PC-3 (cell line): Measurements from ENCODE around the gene PTPRN2. TPM values are rescaled to one million over a fixed set of nuclear protein-coding genes. Genes with fewer than 3 reads are reported as not detected.

Experiments used
- ATAC-seq: fragments of 200-7000 bp; cut with Tn5 transposase; 2 replicates; pipeline ENCODE4 v1.9.1; 2020; ENCODE audit warnings: mild to moderate bottlenecking, moderate library complexity
- BruUV-seq: library from RNA; stranded (reverse); fragments of 400-500 nt; replicated peaks from 2 replicates; lab custom pipeline; 2021; lab: Mats Ljungman, UMichigan
- CTCF ChIA-PET: fragments of 300-600 bp; sonication (Branson Sonifier 250); formaldehyde crosslinking; loops from one replicate; lab custom pipeline; 2022; ENCODE audit warnings: antibody characterized with exemption; lab: Charles Lee
- POLR2A ChIA-PET: fragments of 300-600 bp; sonication (Branson Sonifier 250); formaldehyde crosslinking; loops from one replicate; lab custom pipeline; 2022; ENCODE audit warnings: antibody characterized with exemption; ENCODE audit not compliant: unreplicated experiment; lab: Charles Lee
- DNase-seq: peaks from one replicate; pipeline ENCODE4 v3.0.0-alpha.2; 2015
- H2AFZ ChIP-seq: fragments of 300-600 bp; sonication (generic); 2 replicates; pipeline ENCODE4 v1.6.0; 2016; ENCODE audit warnings: antibody characterized with exemption, low read length
- H3F3A ChIP-seq: fragments of 300-600 bp; sonication (generic); one replicate; pipeline ENCODE4 v1.6.0; 2017; ENCODE audit warnings: antibody characterized with exemption, low read length, control low read depth, mild to moderate bottlenecking; ENCODE audit not compliant: unreplicated experiment
- H3K27ac ChIP-seq: fragments of 300-600 bp; sonication (generic); 2 replicates; pipeline ENCODE4 v1.5.1; 2016; ENCODE audit warnings: mild to moderate bottlenecking, low read length
- H3K27me3 ChIP-seq: fragments of 300-600 bp; sonication (generic); 2 replicates; pipeline ENCODE4 v1.6.1; 2016; ENCODE audit warnings: low read length, mixed read lengths
- H3K36me3 ChIP-seq: fragments of 300-600 bp; sonication (generic); 2 replicates; pipeline ENCODE4 v1.6.1; 2016; ENCODE audit warnings: low read depth, mixed run types, low read length, mixed read lengths
- H3K4me1 ChIP-seq: fragments of 300-600 bp; sonication (generic); 2 replicates; pipeline ENCODE4 v1.5.1; 2016; ENCODE audit warnings: low read length; ENCODE audit not compliant: insufficient read depth
- H3K4me2 ChIP-seq: fragments of 300-600 bp; sonication (generic); 2 replicates; pipeline ENCODE4 v1.6.0; 2016; ENCODE audit warnings: low read length
- H3K4me3 ChIP-seq: fragments of 300-600 bp; sonication (generic); 2 replicates; pipeline ENCODE4 v1.5.1; 2016; ENCODE audit warnings: mild to moderate bottlenecking, low read length, mixed read lengths
- H3K79me2 ChIP-seq: fragments of 300-600 bp; sonication (generic); 2 replicates; pipeline ENCODE4 v1.6.1; 2017; ENCODE audit warnings: low read length, mixed read lengths
- H3K9ac ChIP-seq: fragments of 300-600 bp; sonication (generic); 2 replicates; pipeline ENCODE4 v1.6.0; 2016; ENCODE audit warnings: mild to moderate bottlenecking, low read length
- H3K9me2 ChIP-seq: fragments of 300-600 bp; sonication (generic); replicated peaks from 2 replicates; pipeline ENCODE4 v1.6.1; 2016; ENCODE audit warnings: mixed run types, low read length, mixed read lengths
- H3K9me3 ChIP-seq: fragments of 300-600 bp; sonication (generic); 2 replicates; pipeline ENCODE4 v1.6.1; 2016; ENCODE audit warnings: low read length, mixed read lengths
- H4K20me1 ChIP-seq: fragments of 300-600 bp; sonication (generic); 2 replicates; pipeline ENCODE4 v1.6.1; 2016; ENCODE audit warnings: low read length, mixed read lengths
- EZH2 ChIP-seq: fragments of 300-600 bp; sonication (generic); IDR thresholded peaks from one replicate; pipeline ENCODE4 v1.6.1; 2017; ENCODE audit warnings: antibody characterized with exemption, mild to moderate bottlenecking, low read length; ENCODE audit not compliant: unreplicated experiment
- EZH2phosphoT487 ChIP-seq: fragments of 300-600 bp; sonication (generic); IDR thresholded peaks from 2 replicates; pipeline ENCODE4 v1.6.1; 2018; ENCODE audit warnings: mild to moderate bottlenecking, antibody characterized with exemption, low read length, borderline replicate concordance
- intact Hi-C: fragments of 100-400 bp; cut with micrococcal nuclease; formaldehyde crosslinking; loops from 2 replicates; pipeline ENCODE4 v1.9.0; 2023
- total RNA-seq: library from RNA; depleted of rRNA; stranded (reverse); fragments of >200 nt; gene quantifications from 2 replicates; pipeline ENCODE4 v1.2.3, GENCODE V29; 2014
- TF ChIP-seq, protein P1 (sequence below): fragments of 300-600 bp; sonication (generic); conservative IDR thresholded peaks from 2 replicates; pipeline ENCODE4 v1.5.1; 2017; ENCODE audit warnings: antibody characterized with exemption, low read depth, mild to moderate bottlenecking, low read length

Gene PTPRN2
- total RNA-seq, 1 experiment from 2014 or later = 3.2 TPM

DNA sequence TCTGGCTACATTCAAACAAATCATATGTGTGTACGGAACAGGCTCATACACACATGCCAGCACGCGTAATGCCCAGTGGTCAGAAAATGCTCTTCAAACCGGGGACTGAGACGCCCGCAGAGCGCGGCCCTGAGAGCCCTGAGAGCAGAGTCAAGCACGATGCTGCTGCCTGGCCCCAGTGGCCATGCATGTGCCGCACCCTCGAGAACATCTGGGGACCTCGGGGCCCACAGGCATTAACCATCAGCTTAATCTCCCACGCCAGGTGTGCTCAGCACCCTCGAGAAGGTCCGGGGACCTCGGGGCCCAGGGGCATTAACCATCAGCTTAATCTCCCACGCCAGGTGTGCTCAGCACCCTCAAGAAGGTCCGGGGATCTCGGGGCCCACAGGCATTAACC is 163.1 kb downstream of the PTPRN2 start:
- Histone ChIP-seq H3K9me2 (no peaks in the 10 kb centered on the region), H3K36me3 (no peaks in the 10 kb centered on the region), H3K9me3 (no peaks in the 10 kb centered on the region), H3K79me2 (no peaks in the 10 kb centered on the region), H3K4me1 (no peaks in the 10 kb centered on the region), H3F3A (no peaks in the 10 kb centered on the region), H3K9ac (no peak overlapping the region), H3K4me3 (no peak overlapping the region), H3K4me2 (no peak overlapping the region), H4K20me1 (no peaks in the 10 kb centered on the region), H3K27me3 (peaks cover 36% of the 10 kb centered on the region), H3K27ac (no peak overlapping the region), H2AFZ (no peak overlapping the region)
- ChIA-PET POLR2A (no interaction called here), CTCF (no interaction called here)
- DNase-seq (no peak), ATAC-seq (no peak)
- TF ChIP-seq EZH2phosphoT487 = no peak
- TF ChIP-seq EZH2 = no peak
- TF ChIP-seq, protein P1, sequence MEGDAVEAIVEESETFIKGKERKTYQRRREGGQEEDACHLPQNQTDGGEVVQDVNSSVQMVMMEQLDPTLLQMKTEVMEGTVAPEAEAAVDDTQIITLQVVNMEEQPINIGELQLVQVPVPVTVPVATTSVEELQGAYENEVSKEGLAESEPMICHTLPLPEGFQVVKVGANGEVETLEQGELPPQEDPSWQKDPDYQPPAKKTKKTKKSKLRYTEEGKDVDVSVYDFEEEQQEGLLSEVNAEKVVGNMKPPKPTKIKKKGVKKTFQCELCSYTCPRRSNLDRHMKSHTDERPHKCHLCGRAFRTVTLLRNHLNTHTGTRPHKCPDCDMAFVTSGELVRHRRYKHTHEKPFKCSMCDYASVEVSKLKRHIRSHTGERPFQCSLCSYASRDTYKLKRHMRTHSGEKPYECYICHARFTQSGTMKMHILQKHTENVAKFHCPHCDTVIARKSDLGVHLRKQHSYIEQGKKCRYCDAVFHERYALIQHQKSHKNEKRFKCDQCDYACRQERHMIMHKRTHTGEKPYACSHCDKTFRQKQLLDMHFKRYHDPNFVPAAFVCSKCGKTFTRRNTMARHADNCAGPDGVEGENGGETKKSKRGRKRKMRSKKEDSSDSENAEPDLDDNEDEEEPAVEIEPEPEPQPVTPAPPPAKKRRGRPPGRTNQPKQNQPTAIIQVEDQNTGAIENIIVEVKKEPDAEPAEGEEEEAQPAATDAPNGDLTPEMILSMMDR = no peak
- intact Hi-C loops = no loop called here
- no TSS peak for BruUV-seq

DNA sequence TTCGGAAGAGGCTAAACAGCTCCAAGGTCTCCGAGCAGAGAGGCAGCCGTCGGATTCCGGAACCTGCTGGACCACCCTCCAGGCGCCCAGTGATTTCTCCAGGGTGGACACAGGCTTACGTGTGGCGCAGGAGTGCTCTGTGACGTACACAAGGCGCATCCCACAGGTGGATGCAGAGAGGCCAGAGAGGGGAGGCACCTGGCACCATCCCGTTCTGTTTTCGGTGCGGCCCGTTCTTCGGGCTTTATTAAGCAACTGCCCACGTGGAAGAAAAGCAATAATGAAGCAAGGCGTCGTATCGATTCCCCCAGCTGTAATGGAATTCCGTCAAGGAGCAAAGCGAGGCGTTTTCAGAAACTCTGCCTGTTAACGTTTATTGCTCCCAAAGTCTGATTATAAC is 163.6 kb downstream of the PTPRN2 start:
- no peaks in the 10 kb centered on the region for H3K9me2 ChIP-seq
- no peak overlapping the region for H3K27ac ChIP-seq
- TF ChIP-seq, protein P1 = no peak
- TF ChIP-seq EZH2 (no peak), EZH2phosphoT487 (no peak)
- CTCF ChIA-PET = no interaction called here
- DNase-seq (no peak), ATAC-seq (no peak)
- no peak overlapping the region for H3K4me2 ChIP-seq
- H3F3A ChIP-seq = no peaks in the 10 kb centered on the region
- POLR2A ChIA-PET = no interaction called here
- intact Hi-C loops = no loop called here
- H3K4me3 ChIP-seq = no peak overlapping the region
- H3K79me2 ChIP-seq = no peaks in the 10 kb centered on the region
- peaks cover 41% of the 10 kb centered on the region for H3K27me3 ChIP-seq
- BruUV-seq = no TSS peak
- no peak overlapping the region for H2AFZ ChIP-seq
- H3K4me1 ChIP-seq = no peaks in the 10 kb centered on the region
- H3K36me3 ChIP-seq = no peaks in the 10 kb centered on the region
- no peaks in the 10 kb centered on the region for H3K9me3 ChIP-seq
- H3K9ac ChIP-seq = no peak overlapping the region
- no peaks in the 10 kb centered on the region for H4K20me1 ChIP-seq

DNA sequence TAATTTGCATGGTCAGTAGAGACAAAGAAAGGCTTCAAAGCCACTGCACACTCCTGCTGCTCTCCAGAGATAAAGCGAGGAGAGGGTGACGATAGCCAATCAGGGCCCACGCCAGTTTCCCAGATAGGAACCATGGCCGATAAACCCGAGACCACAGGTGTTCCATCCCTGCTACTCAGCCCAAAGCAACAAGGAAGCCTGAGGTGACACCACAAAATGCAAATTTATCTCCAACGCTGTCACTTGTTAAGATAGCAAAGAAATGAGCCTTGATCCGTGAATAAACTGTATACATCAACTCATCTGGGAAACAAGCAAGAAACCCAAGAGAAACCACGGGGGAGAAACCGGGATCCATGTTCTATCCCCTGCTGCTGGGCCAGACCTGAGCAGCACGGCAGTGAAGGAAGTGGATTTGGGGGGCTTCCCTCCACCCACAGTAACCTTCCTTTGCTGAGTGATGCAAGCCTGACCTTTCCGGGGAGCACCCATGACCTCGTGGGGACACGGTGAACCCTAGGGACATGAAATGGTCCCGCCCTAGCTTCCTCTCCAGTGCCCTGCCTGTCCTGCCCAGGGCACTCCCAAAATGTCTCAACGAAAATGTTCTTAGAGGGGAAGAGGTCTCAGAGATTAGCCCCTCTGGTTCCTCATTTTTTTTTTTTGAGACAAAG is 164.6 kb downstream of the PTPRN2 start:
- no peak overlapping the region for H3K4me2 ChIP-seq
- BruUV-seq = no TSS peak
- no peaks in the 10 kb centered on the region for H4K20me1 ChIP-seq
- no peaks in the 10 kb centered on the region for H3F3A ChIP-seq
- no peak for ATAC-seq
- H3K9me3 ChIP-seq = no peaks in the 10 kb centered on the region
- no peaks in the 10 kb centered on the region for H3K9me2 ChIP-seq
- no peaks in the 10 kb centered on the region for H3K36me3 ChIP-seq
- H3K27ac ChIP-seq = no peak overlapping the region
- DNase-seq = no peak
- H3K4me1 ChIP-seq = no peaks in the 10 kb centered on the region
- no peaks in the 10 kb centered on the region for H3K79me2 ChIP-seq
- H2AFZ ChIP-seq = no peak overlapping the region
- ChIA-PET POLR2A (no interaction called here), CTCF (no interaction called here)
- TF ChIP-seq EZH2 (no peak), EZH2phosphoT487 (no peak)
- TF ChIP-seq, protein P1 = no peak
- intact Hi-C loops = no loop called here
- H3K4me3 ChIP-seq = no peak overlapping the region
- no peak overlapping the region for H3K9ac ChIP-seq
- peaks cover 46% of the 10 kb centered on the region for H3K27me3 ChIP-seq
